Osteocyte (in vitro differentiated cells): Measurements from ENCODE around the gene RSKR. TPM values are rescaled to one million over a fixed set of nuclear protein-coding genes. Genes with fewer than 3 reads are reported as not detected.
"Not testable (repeated sequence)": the region's sequence is repeated elsewhere in the genome, so short reads cannot be mapped to it uniquely, and the experiment has no call there.

Experiments
- DNase-seq: peaks from one replicate; pipeline ENCODE4 v3.0.0; 2021; ENCODE audit warnings: mixed read lengths; ENCODE audit not compliant: unreplicated experiment; ENCODE audit errors: extremely low spot score
- H3K27ac Mint-ChIP-seq: one replicate; pipeline ENCODE4 v1.8.0; 2021; ENCODE audit warnings: mild to moderate bottlenecking, mixed read lengths; ENCODE audit not compliant: unreplicated experiment
- H3K27me3 Mint-ChIP-seq: one replicate; pipeline ENCODE4 v1.8.0; 2021; ENCODE audit warnings: mixed read lengths; ENCODE audit not compliant: unreplicated experiment
- H3K36me3 Mint-ChIP-seq: one replicate; pipeline ENCODE4 v1.8.0; 2021; ENCODE audit warnings: mixed read lengths; ENCODE audit not compliant: unreplicated experiment
- H3K4me1 Mint-ChIP-seq: one replicate; pipeline ENCODE4 v1.8.0; 2021; ENCODE audit warnings: mixed read lengths; ENCODE audit not compliant: unreplicated experiment
- H3K4me3 Mint-ChIP-seq: one replicate; pipeline ENCODE4 v1.8.0; 2021; ENCODE audit warnings: mild to moderate bottlenecking, moderate library complexity, mixed read lengths; ENCODE audit not compliant: unreplicated experiment
- H3K9me3 Mint-ChIP-seq: one replicate; pipeline ENCODE4 v1.8.0; 2021; ENCODE audit warnings: mixed read lengths; ENCODE audit not compliant: unreplicated experiment
- CTCF ChIP-seq: fragments of 200-600 bp; sonication (generic); IDR thresholded peaks from 2 replicates; pipeline ENCODE4 v1.5.0; 2021; ENCODE audit warnings: antibody characterized with exemption, mild to moderate bottlenecking, moderate library complexity
- total RNA-seq: library from RNA; stranded (reverse); gene quantifications from 2 replicates; pipeline ENCODE4 v1.2.1, GENCODE V29; 2021

RSKR gene
- total RNA-seq, 1 donor from 2014 or later: 10.3 TPM

- H3K4me3 Mint-ChIP-seq: no peak overlapping the region
- no peaks in the 10 kb centered on the region for H3K4me1 Mint-ChIP-seq
- TF ChIP-seq CTCF: no peak
- peaks cover 32% of the 10 kb centered on the region for H3K36me3 Mint-ChIP-seq
- no peaks in the 10 kb centered on the region for H3K27me3 Mint-ChIP-seq
- no peak for DNase-seq
- H3K27ac Mint-ChIP-seq: no peak overlapping the region
- H3K9me3 Mint-ChIP-seq: no peaks in the 10 kb centered on the region
Observed at GRCh38 chr17:28612531-28612930, 1.5 kb downstream of the RSKR start.

GRCh38 chr17:28610376-28610775, 3.6 kb downstream of the RSKR start:
- Mint-ChIP-seq H3K27me3 (no peaks in the 10 kb centered on the region), H3K4me3 (no peak overlapping the region), H3K36me3 (peaks cover 22% of the 10 kb centered on the region), H3K4me1 (no peaks in the 10 kb centered on the region), H3K9me3 (no peaks in the 10 kb centered on the region), H3K27ac (no peak overlapping the region)
- DNase-seq: no peak
- TF ChIP-seq CTCF: no peak

GRCh38 chr17:28604031-28604430, 10.0 kb downstream of the RSKR start:
- not testable (repeated sequence) for H3K9me3 Mint-ChIP-seq

GRCh38 chr17:28599311-28600184, 14.4 kb downstream of the RSKR start:
- no peaks in the 10 kb centered on the region for H3K27me3 Mint-ChIP-seq
- H3K9me3 Mint-ChIP-seq: no peaks in the 10 kb centered on the region
- no peak for TF ChIP-seq CTCF
- peak overlapping the region; percentile 94 for H3K27ac Mint-ChIP-seq
- peak; percentile 85 for DNase-seq
- no peaks in the 10 kb centered on the region for H3K36me3 Mint-ChIP-seq
- H3K4me3 Mint-ChIP-seq: peak overlapping the region; percentile 93
- peaks cover 20% of the 10 kb centered on the region for H3K4me1 Mint-ChIP-seq

More at GRCh38 chr17:28604031-28604430, 10.0 kb downstream of the RSKR start:
- H3K27me3 Mint-ChIP-seq, DNase-seq, H3K27ac Mint-ChIP-seq, H3K36me3 Mint-ChIP-seq, H3K4me3 Mint-ChIP-seq, H3K4me1 Mint-ChIP-seq: not testable (repeated sequence)

- Mint-ChIP-seq H3K36me3 (no peaks in the 10 kb centered on the region), H3K27me3 (no peaks in the 10 kb centered on the region), H3K4me1 (peaks cover 20% of the 10 kb centered on the region), H3K9me3 (no peaks in the 10 kb centered on the region), H3K27ac (peak within 1 kb of the TSS; percentile 94), H3K4me3 (peak within 1 kb of the TSS; percentile 93)
- TF ChIP-seq CTCF: no peak
- DNase-seq: peak; percentile 97
Observed at GRCh38 chr17:28598799-28599310, 15.1 kb downstream of the RSKR start, which contains the start of gene SPAG5. Gene SPAG5, minus strand, starts transcription at chr17:28599025. Its CDS starts 79 bp downstream, at chr17:28598946.
